HepG2 (cell line): Measurements from ENCODE around the gene NEDD4. TPM values are rescaled to one million over a fixed set of nuclear protein-coding genes. Genes with fewer than 3 reads are reported as not detected.

Source experiments
- ATAC-seq: fragments of 200-7000 bp; cut with Tn5 transposase; 3 replicates; pipeline ENCODE4 v1.9.1; 2020; ENCODE audit warnings: mild to moderate bottlenecking, moderate library complexity
- BruUV-seq: library from RNA; stranded (reverse); fragments of 400-500 nt; replicated peaks from 2 replicates; lab custom pipeline; 2021; lab: Mats Ljungman, UMichigan
- CTCF ChIA-PET: fragments of 300-600 bp; formaldehyde crosslinking; extraction: SDS; loops from one replicate; lab custom pipeline; 2021; ENCODE audit warnings: low total read pairs, inconsistent platforms, low intra/inter-chr PET ratio; lab: Yijun Ruan, JAX
- POLR2A ChIA-PET: fragments of 350-600 bp; sonication (Branson Sonifier 250); formaldehyde crosslinking; loops from one replicate; lab custom pipeline; 2020; ENCODE audit warnings: antibody characterized with exemption, inconsistent platforms; lab: Yijun Ruan, JAX
- DNase-seq: peaks from one replicate; pipeline ENCODE4 v3.0.0-alpha.2; 2015; ENCODE audit warnings: low spot score
- FAIRE-seq: peaks from 3 replicates; lab custom pipeline; 2011; peaks lifted over from hg19 to GRCh38; lab: Jason Lieb, UNC
- H2AFZ ChIP-seq: one replicate; pipeline ENCODE4 v1.6.1; 2011; ENCODE audit warnings: low read length, inconsistent platforms
- H3K27ac ChIP-seq: fragments of 300-600 bp; 3 replicates; pipeline ENCODE4 v1.8.0; 2011; ENCODE audit warnings: mixed run types, mild to moderate bottlenecking, mixed read lengths, low read length, inconsistent platforms; ENCODE audit not compliant: insufficient read depth; ENCODE audit errors: extremely low read length
- H3K27me3 ChIP-seq, 2 experiments: fragments of 200-600 bp in 1 of 2; 2 replicates in 1 of 2; 3 replicates in 1 of 2; pipeline versions ENCODE4 v1.6.0 to v1.8.0; 2011; ENCODE audit warnings: low read length in 2 of 2, mild to moderate bottlenecking in 2 of 2, moderate library complexity in 2 of 2, inconsistent platforms in 1 of 2; ENCODE audit not compliant: insufficient read depth in 2 of 2, control insufficient read depth in 1 of 2
- H3K36me3 ChIP-seq, 2 experiments: fragments of 200-600 bp in 1 of 2; replicated peaks in 1 of 2; 2 replicates in 1 of 2; 3 replicates in 1 of 2; pipeline versions ENCODE4 v1.5.1 to v1.8.0; 2011; ENCODE audit warnings: low read length in 2 of 2, inconsistent platforms in 1 of 2; ENCODE audit not compliant: insufficient read depth in 2 of 2, control insufficient read depth in 1 of 2
- H3K4me1 ChIP-seq: 2 replicates; pipeline ENCODE4 v1.5.1; 2012; ENCODE audit warnings: low read length, inconsistent platforms; ENCODE audit not compliant: insufficient read depth
- H3K4me2 ChIP-seq: 2 replicates; pipeline ENCODE4 v1.6.0; 2011; ENCODE audit warnings: low read depth, low read length, inconsistent platforms
- H3K4me3 ChIP-seq, 3 experiments: fragments of 200-600 bp in 1 of 3; sonication (generic), shearing (Covaris generic) in 1 of 3; replicated peaks in 1 of 3; 2 replicates each; pipeline ENCODE4 v1.5.1; 2011 to 2016; ENCODE audit warnings: low read length in 3 of 3, inconsistent platforms in 2 of 3, low read depth in 2 of 3, mild to moderate bottlenecking in 2 of 3, control low read depth in 1 of 3, mixed read lengths in 1 of 3; ENCODE audit not compliant: insufficient read depth in 1 of 3
- H3K79me2 ChIP-seq: one replicate; pipeline ENCODE4 v1.6.1; 2011; ENCODE audit warnings: low read length, inconsistent platforms; ENCODE audit not compliant: insufficient read depth
- H3K9ac ChIP-seq: 2 replicates; pipeline ENCODE4 v1.6.0; 2011; ENCODE audit warnings: mild to moderate bottlenecking, low read depth, low read length, inconsistent platforms; ENCODE audit not compliant: insufficient read depth
- H3K9me3 ChIP-seq: 2 replicates; pipeline ENCODE4 v1.5.1; 2012; ENCODE audit warnings: mild to moderate bottlenecking, low read length
- H4K20me1 ChIP-seq: 2 replicates; pipeline ENCODE4 v1.6.0; 2011; ENCODE audit warnings: inconsistent platforms, mild to moderate bottlenecking, low read length, moderate library complexity; ENCODE audit not compliant: insufficient read depth
- BCL6 ChIP-seq: IDR thresholded peaks from 2 replicates; pipeline ENCODE4 v1.6.1; 2016; ENCODE audit warnings: missing genetic modification reagents, missing compliant biosample characterization
- CEBPB ChIP-seq: IDR thresholded peaks from 2 replicates; pipeline ENCODE4 v1.6.1; 2011; ENCODE audit warnings: low read depth, low read length, improper control_type of control experiment, borderline replicate concordance
- MEF2D ChIP-seq: sonication (generic); formaldehyde crosslinking; IDR thresholded peaks from 2 replicates; pipeline ENCODE4 v1.5.1; 2020; ENCODE audit warnings: mild to moderate bottlenecking, missing genetic modification reagents
- RNF219 ChIP-seq: sonication (generic); formaldehyde crosslinking; IDR thresholded peaks from 2 replicates; pipeline ENCODE4 v1.5.0; 2020; ENCODE audit warnings: mild to moderate bottlenecking, missing genetic modification reagents
- ZFAT ChIP-seq: sonication (generic); formaldehyde crosslinking; conservative IDR thresholded peaks from 2 replicates; pipeline ENCODE4 v1.8.1; 2023; ENCODE audit warnings: missing genetic modification reagents, inconsistent platforms
- ZGPAT ChIP-seq: IDR thresholded peaks from 2 replicates; pipeline ENCODE4 v1.6.1; 2016; ENCODE audit warnings: mild to moderate bottlenecking
- ZNF567 ChIP-seq: sonication (generic); formaldehyde crosslinking; IDR thresholded peaks from 2 replicates; pipeline ENCODE4 v1.8.1; 2023; ENCODE audit warnings: mild to moderate bottlenecking, missing genetic modification reagents, borderline replicate concordance
- WGBS: methylation state at CpG from one replicate; pipeline ENCODE4 v1.1.6; 2017; ENCODE audit warnings: low lambda C conversion rate; 5-methylcytosine and 5-hydroxymethylcytosine counted together
- in situ Hi-C: cut with HindIII; loops from 2 replicates; pipeline ENCODE4 v1.10.0; 2017; ENCODE audit warnings: low pct_unique_long_range_greater_than_20kb; ENCODE audit not compliant: extremely low pct_ligation_motif_present
- intact Hi-C: fragments of 100-400 bp; cut with micrococcal nuclease; formaldehyde crosslinking; loops from one replicate; pipeline ENCODE4 v1.10.0; 2022; ENCODE audit not compliant: unreplicated experiment
- polyA plus RNA-seq, 8 experiments: library from polyadenylated mRNA; depleted of rRNA in 3 of 8; stranded (reverse) in 7 of 8; unstranded in 1 of 8; fragments of >200 nt; fragmentation: Illumina TruSeq in 4 of 8; extraction: Trizol in 4 of 8; gene quantifications; 2 replicates each; pipeline versions ENCODE4 v1.2.1 to v1.2.3, GENCODE V29; 2011 to 2016; ENCODE audit warnings: low read depth in 4 of 8, missing spikeins in 1 of 8, mixed read lengths in 1 of 8; ENCODE audit not compliant: insufficient read depth in 1 of 8
- total RNA-seq, 5 experiments: library from RNA; depleted of rRNA; stranded (reverse); fragments of >200 nt; fragmentation: Illumina TruSeq; extraction: Trizol; gene quantifications; 2 replicates each; pipeline ENCODE4 v1.2.3, GENCODE V29; 2016; ENCODE audit warnings: low read depth in 1 of 5

NEDD4 gene
- total and polyA plus RNA-seq, 2 of the 13 experiments (the other 11 are each of a cell fraction or from before 2014, with no cell fraction given) = 10.4 to 13.0 TPM

GRCh38 chr15:55977231-55977630 lies 16.2 kb downstream of the NEDD4 start:
- BruUV-seq = no TSS peak
- Histone ChIP-seq H3K36me3 (no peaks in the 10 kb centered on the region), H2AFZ (no peak overlapping the region), H3K4me2 (no peak overlapping the region), H3K9me3 (no peaks in the 10 kb centered on the region), H3K79me2 (peaks cover 5% of the 10 kb centered on the region)
- DNase-seq (no peak), ATAC-seq (no peak), FAIRE-seq (no peak)
- intact Hi-C loops = no loop called here
- in situ Hi-C loops = no loop called here
- no peak for TF ChIP-seq RNF219
- TF ChIP-seq ZFAT (CRISPR knock-in tag) = no peak
- TF ChIP-seq BCL6 = peak; percentile 63
- peak; percentile 61; the same call in 1 of the 2 replicates for TF ChIP-seq CEBPB
- no peak for TF ChIP-seq ZNF567 (CRISPR knock-in tag)
- TF ChIP-seq, all 625 proteins: peak for 2
- Histone ChIP-seq H3K27me3 (no peaks in the 10 kb centered on the region), H3K9ac (no peak overlapping the region), H3K4me1 (no peaks in the 10 kb centered on the region), H3K4me3 (no peak overlapping the region), H3K27ac (no peak overlapping the region), H4K20me1 (no peaks in the 10 kb centered on the region)
- POLR2A ChIA-PET = no interaction called here
- CTCF ChIA-PET = no interaction called here
- 89% methylated on average over 1 of the region's 1 CpG for WGBS

DNA sequence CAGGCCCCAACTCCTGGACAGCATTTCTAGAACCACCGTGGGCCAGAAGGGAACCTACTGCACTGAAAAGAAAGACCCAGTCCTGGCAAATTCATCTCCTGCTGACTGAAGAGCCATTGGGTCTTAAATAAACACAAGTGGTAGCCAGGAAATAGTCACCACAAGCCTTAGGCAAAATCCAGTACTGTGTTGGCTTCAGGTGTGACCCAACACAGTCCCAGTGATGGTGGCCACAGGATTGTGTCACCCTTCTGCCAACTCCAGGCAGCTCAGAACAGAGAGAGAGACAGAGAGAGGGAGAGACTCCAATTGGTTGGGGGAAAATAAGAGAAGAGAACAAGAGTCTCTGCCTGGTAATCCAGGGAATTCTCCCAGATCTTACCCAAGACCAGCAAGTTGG lies 23.1 kb downstream of the NEDD4 start:
- Histone ChIP-seq H3K4me3 (no peak overlapping the region), H3K4me1 (peaks cover 21% of the 10 kb centered on the region; the same call in 1 of the 2 replicates), H3K9me3 (no peaks in the 10 kb centered on the region), H3K27ac (no peak overlapping the region), H4K20me1 (no peaks in the 10 kb centered on the region), H3K27me3 (no peaks in the 10 kb centered on the region), H2AFZ (no peak overlapping the region), H3K9ac (no peak overlapping the region), H3K79me2 (peaks cover 7% of the 10 kb centered on the region), H3K36me3 (no peaks in the 10 kb centered on the region), H3K4me2 (no peak overlapping the region)
- intact Hi-C loops = no loop called here
- in situ Hi-C loops = no loop called here
- CTCF ChIA-PET = no interaction called here
- WGBS = 100% methylated on average over 1 of the region's 1 CpG
- no peak for FAIRE-seq
- ATAC-seq = no peak
- BruUV-seq = no TSS peak
- no peak for DNase-seq
- TF ChIP-seq MEF2D (CRISPR knock-in tag) (no peak), ZGPAT (CRISPR knock-in tag) (no peak)
- POLR2A ChIA-PET = no interaction called here
